NCI-H345 treated with DMSO at 0.1 percent for 48 hours (cell line): ENCODE results near the gene CLNK.
"Not testable (repeated sequence)": the region's sequence is repeated elsewhere in the genome, so short reads cannot be mapped to it uniquely, and the experiment has no call there.

Experiments used
- DNase-seq: peaks from one replicate; lab custom pipeline; 2025; ENCODE audit not compliant: unreplicated experiment; lab: John Stamatoyannopoulos, UW

Gene CLNK

DNA sequence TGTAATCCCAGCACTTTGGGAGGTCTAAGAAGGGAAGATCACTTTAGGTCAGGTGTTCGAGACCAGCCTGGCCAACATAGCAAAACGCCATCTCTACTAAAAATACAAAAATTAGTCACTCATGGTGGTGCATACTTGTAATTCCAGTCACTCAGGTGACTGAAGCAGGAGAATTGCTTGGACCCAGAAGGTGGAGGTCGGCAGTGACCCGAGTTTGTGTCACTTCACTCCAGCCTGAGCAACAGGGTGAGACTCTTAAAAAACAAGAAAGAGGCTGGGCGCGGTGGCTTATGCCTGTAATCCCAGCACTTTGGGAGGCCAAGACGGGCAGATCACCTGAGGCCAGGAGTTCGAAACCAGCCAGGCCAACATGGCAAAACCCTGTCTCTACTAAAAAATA, 69.6 kb downstream of the CLNK start:
- not testable (repeated sequence) for DNase-seq

DNA sequence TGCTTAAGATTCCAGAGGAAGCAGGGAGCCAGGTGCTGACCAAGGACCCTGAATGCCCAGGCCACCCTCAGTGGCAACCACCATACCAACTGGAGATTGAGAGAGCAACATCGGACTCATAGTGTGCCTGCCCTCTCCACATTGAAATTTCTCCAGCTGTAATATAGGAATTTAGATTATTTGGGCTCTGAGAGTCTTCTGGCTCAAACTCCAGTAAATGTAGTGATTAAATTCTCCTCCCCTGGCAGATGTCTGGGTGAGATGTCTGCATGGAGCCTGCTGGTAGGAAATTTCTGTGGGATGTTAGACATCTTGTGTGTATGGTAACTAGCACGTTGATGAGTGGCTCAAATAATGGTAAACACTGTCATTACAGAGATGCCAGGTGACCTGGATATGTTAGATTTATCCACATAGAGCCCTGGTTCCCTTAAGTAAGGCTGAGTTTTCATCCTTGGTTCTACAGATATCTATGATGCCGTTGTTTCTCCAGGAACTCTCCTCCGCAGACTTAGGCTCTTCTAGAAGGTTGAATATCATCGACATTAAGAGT, 70.6 kb downstream of the CLNK start:
- no peak for DNase-seq

DNA sequence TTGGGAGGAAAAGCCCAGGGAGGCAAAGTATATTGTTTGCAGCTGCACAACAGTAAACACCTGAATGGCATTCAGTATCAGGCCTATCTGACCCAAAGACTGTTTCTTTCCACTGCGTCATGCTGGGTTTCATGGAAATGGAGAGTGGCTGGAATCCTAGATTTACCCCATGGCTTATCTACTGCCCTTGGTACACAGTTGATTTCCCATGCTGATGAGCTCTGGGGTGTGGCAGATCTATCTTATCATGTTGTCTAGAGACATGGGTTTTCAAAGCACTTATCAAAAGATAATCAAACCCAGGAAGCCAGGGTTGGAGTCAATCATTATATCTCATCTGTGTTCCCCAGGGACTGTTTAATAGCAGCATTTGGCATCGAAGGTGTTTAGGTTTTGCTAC, 72.1 kb downstream of the CLNK start:
- DNase-seq: no peak

GRCh38 chr4:10611673-10612072, 72.9 kb downstream of the CLNK start:
- DNase-seq: no peak

- no peak for DNase-seq
These were observed 75.9 kb downstream of the CLNK start for GRCh38 chr4:10608501-10609219.

DNA sequence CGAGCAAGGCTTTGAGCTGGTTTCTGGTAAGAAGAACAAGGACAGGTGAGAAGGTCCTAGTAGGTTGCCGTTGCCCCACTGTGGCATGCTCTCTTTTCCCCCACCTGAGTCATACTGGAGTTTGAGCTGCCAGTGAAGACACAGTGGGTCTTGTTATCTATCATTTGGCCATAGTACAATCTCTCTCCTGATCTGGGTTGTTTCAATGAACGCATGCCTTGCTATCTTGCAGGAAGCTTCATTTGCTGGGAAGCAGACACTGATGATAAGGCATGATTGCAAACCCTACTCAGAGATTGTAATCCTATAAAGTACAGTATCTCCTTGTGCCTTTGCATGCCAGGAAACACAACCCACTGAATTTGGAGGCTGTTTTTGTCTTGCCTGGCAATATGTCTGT, 77.4 kb downstream of the CLNK start:
- DNase-seq: no peak

- no peak for DNase-seq
These were observed 77.9 kb downstream of the CLNK start for GRCh38 chr4:10606483-10607155.

- no peak for DNase-seq
These were observed 78.7 kb downstream of the CLNK start for GRCh38 chr4:10605746-10606482.

- DNase-seq: no peak
These were observed 79.5 kb downstream of the CLNK start for GRCh38 chr4:10605031-10605430.

DNA sequence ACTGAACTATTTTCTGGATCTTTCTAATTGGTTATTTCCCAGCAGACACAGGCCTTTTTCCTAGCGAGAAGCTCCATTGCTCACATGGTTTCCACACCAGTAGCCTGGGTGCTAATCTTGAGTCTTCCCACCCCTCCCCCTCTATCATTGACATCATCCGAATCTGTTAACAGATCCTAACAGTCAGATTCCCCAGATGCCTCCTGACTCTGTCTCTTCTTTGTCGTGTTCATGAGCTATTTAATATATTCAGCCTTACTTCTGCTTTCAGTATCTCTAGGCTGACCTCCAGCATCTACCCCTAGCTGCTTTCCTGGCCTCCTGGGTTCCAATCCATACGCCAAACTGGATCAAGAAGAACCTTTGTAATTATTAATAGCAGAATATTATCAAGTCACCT, 85.0 kb downstream of the CLNK start:
- no peak for DNase-seq

DNA sequence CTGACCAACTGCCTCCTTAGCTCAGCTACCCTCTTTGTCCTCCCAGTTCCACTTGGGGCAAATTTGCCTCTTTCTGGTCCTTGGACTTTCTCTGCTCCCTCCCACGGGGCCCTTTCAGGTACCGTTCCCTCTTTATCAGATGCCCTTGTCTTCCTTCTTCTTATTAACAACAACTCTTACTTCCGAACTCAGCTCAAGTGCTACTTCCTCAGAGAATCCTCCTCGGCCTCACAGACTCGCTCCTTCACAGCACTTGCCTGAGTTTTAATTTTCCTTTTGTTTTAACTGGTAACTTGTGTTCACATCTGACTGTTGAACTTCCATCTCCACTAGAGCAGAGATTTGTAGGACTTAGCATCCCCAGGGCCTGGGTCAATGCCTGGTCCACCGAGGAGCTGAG, 85.7 kb downstream of the CLNK start:
- DNase-seq: no peak

- no peak for DNase-seq
These were observed 87.8 kb downstream of the CLNK start for GRCh38 chr4:10596586-10597290.

DNA sequence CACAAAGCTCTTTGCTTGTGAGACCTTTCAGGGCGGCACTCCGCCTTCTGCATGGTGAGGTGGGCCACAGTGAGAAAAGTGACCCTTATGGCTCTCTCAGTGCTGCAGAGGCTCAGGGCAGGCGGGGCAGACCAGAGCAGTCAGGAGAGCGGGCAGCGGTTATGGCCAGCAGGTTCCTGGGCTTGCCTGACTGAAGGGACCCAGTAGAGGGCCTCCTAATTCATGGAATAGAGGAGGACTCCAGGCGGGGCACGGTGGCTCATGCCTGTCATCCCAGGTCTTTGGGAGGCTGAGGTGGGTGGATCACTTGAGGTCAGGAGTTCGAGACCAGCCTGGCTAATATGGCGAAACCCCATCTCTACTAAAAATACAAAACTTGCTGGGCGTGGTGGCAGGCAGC, 91.4 kb downstream of the CLNK start:
- no peak for DNase-seq

DNA sequence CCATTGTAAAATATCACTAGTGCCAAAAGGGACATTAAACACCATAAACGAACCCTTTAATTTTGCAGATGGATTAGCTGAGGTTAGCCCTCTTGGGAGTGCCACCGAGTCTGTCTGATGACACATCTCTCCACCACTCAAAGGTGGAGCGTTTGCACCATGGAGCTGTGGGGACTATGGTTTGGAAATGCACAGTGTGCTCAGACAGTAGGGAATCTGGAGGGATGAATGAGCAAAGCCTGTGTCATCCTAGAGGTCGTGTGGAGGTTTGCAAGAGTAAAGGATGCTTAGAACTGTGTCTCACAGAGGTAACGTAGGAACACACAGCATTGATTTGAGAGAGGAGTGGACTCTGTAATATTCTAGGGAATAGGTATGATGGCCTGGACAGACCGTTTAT, 93.7 kb downstream of the CLNK start:
- DNase-seq: no peak

- no peak for DNase-seq
These were observed 94.8 kb downstream of the CLNK start for GRCh38 chr4:10589799-10590198.

DNA sequence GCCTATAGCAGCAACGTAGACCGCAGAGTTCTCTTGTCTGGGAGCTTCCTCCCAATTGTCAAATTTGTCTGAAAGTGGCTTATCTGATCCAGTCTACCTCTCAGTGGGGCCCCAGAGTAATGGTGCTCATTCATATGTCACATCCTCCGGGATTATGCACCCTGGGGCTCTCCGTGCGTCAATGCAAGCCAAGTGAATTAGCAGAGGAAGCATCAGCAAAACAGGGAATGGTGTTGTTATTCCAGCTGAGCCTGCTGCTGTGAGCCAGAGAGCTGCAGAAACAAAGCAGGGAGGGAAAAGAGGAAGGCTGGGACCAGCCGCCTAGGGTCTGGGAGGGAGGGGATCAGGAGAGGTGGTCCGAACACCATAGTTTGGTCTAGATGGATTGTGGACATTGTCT, 95.2 kb downstream of the CLNK start:
- no peak for DNase-seq

GRCh38 chr4:10587697-10588096, 96.9 kb downstream of the CLNK start:
- no peak for DNase-seq

GRCh38 chr4:10587296-10587695, 97.3 kb downstream of the CLNK start:
- no peak for DNase-seq

GRCh38 chr4:10584042-10584441, 100.5 kb downstream of the CLNK start:
- DNase-seq: no peak

- no peak for DNase-seq
These were observed 101.6 kb downstream of the CLNK start for GRCh38 chr4:10582951-10583350.

DNA sequence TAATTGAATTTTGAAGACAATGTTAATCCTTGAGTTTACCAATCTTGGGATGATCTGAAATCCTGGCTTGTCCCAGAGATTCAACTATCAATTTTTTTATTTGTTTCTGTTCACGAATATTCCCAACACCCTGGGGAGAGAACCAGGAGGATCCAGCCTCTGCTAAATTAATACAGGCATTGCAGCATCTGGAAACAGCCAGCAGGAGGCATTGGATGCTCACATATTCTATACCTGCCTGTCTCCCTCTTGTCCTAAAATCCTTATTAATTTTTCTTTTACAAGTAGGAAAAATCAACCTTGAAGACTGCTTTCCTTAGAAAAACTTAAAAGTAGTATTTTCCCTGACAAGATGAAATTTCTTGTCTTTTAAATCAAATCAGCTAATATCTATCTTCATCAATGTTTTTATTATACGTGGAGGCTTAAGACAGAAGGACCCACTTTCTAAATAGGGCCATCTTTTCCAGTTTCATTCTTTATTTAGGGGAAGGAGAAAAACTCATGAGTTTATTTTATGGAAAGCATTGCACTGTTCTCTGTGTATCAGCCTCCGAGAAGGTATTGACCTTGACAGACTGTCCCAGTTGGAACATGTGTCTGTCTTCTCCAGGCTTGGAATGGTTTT, 102.4 kb downstream of the CLNK start:
- peak; percentile 37 for DNase-seq
